ENCODE data around the gene CA4.
"Not testable (repeated sequence)": the region's sequence is repeated elsewhere in the genome, so short reads cannot be mapped to it uniquely, and the experiment has no call there.

DNA sequence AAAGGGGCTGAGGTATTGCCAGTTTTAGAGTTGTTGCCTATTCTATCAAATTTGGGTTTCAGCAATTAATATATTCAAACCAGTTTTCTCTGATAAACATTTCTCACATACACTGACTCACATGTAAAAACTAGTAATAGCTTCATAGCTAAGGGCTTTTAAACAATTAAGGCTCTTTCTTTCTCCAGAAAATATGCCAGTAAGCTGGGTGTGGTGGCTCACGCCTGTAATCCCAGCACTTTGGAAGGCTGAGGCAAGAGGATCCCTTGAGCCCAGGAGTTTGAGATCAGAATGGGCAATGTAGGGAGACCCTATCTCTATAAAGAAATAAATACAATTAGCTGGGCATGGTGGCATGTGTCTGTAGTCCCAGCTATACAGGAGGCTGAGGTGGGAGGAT is 48.9 kb downstream of the CA4 start:
- not testable (repeated sequence) for TF ChIP-seq FOXA1 (IDR thresholded peaks at IDR 0.05); L3MBTL2 (conservative IDR thresholded peaks at IDR 0.05); ELF4 (IDR thresholded peaks at IDR 0.05); SUZ12 (IDR thresholded peaks at IDR 0.05); NFRKB (IDR thresholded peaks at IDR 0.05); SP1 (IDR thresholded peaks at IDR 0.05)
